Endometrial microvascular endothelial cells (primary cell): Measurements from ENCODE around the gene CNPY1. TPM values are rescaled to one million over a fixed set of nuclear protein-coding genes. Genes with fewer than 3 reads are reported as not detected.

Experiments used
- in situ Hi-C: cut with HindIII; loops from 2 replicates; pipeline ENCODE4 v1.10.0; 2017; ENCODE audit warnings: low sequenced_read_pairs, low pct_unique_long_range_greater_than_20kb; ENCODE audit errors: inconsistent ontology term
- total RNA-seq: library from RNA; depleted of rRNA; stranded (reverse); fragments of >200 nt; gene quantifications from one replicate; pipeline ENCODE4 v1.2.3, GENCODE V29; 2015; ENCODE audit errors: inconsistent ontology term

Gene CNPY1
- total RNA-seq, 1 donor from 2014 or later = not detected

DNA sequence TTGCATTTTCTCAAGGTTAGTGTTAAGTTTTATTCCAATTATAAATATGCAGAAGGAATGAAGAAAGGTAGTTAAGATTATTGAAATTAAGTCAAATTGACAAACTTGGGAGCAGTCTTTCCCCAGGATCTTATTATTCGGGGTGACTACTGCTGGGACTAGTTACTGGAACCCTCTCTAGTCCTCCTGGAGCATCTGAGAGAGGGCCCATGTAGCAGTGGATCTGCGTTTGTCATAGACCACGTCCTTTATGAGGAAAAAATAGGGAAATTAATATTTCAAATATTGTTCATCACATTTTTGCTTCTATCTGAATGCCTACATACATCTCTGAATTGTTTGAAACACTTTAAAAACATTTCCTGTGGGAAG is 41.0 kb downstream of the CNPY1 start:
- in situ Hi-C loops = no loop called here

DNA sequence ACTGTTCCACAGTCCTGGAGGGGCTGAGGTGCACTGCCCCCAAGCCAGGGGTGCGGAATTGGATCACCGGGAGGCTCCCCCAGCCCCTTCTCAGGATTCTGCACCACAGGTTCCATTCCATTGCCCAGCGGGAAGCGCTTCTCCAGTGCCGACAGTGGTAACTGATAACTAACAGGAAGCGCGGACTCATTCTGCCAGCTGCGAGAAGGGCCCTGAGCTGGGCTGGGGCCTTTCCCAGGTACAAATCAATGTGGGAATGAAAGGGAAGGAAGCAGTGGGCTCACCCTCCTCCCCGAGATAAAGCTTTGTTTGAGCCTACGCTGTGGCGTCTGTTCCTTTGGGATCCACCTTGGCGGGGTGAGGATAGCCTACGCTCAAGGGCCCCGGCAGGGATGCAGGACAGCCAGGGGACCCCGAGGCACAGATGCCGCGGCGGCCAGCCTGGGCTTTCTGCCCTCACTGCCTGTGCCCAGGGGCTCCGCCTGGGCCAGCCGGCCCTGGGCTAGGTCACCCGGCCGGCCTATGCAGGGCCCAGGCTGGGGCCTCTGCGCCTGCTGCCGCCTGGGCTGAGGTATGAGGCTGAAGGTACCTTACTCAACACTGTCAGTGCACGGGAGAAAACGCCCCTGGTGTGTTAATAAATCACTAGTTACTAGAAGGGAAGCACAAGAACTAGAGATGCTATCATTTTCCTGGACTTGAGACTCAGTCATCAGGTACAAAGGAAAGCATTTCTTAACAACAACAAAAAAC is 49.0 kb downstream of the CNPY1 start:
- in situ Hi-C loops = no loop called here

DNA sequence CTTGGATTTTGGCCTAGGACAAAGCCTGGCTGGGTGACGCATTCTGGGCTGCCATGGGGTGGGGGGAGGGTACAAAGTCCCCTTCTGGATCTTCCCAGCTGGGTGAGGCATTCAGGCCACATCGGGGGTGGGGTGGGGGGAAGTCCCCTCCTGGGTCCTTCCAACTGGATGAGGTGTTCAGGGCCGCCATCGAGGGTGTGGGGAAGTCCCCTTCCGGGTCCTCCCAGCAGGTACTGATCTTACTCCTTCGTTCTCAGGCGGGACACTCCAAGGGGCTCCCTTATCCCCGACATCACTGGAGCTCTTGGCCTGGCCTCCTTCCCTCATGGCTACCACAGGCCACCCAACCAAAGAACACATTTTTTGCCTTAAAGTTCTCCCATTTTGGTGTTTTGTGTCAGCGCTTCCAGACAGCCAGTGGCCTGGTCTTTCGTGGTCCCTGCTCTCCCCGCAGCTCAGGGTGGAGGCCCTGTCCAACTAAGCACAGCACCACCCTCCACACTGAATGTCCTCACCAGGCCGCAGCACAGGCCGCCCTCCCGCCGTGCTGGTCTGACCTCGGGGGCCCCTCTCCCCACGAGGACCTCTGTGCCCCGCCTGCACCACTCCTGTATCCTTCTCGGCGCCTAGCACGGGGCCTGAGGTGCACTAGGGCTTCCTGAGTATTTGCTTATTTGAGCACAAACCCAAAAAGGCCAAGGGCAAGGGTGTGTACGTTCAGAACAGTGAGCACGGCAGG is 49.9 kb downstream of the CNPY1 start:
- in situ Hi-C loops = no loop called here

DNA sequence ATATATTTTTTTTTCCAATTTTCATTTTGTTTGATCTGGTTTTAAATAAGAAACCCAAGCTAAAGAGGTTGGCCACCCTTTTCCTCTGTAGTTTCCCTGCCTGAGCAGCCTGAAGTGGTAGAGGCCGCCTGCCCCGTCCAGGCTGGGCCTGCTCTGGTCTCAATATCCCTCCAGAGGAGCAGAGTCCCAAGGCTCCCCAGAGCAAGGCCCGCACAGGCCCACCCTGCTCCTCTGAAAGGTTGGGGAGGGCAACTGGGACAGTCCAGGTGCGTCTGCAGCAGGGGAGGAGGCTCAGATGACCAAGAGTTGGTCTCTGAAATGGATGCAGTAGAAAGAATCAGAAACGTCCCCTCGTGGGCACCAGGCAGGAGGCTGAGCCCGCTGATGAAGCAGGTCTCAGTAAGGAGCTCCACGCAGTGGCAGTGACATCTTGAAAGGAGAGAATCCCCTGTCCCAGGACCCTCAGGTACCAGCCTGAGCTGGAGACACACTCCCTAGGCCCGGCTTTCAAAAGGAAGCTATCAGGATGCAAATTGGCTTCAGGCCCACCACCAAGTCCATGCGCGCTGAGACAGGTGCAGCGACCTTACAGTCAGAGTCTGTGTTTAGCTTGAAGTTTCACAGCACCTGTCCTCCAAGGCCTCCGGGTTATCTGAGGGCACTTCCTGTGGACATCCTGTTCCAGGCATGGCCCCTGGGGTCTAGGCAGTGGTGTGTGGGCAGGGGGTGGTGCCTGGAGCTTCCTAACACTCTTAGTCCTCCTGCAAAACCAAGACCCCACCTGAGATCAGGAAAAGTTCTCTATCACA is 50.7 kb downstream of the CNPY1 start:
- in situ Hi-C loops = no loop called here

DNA sequence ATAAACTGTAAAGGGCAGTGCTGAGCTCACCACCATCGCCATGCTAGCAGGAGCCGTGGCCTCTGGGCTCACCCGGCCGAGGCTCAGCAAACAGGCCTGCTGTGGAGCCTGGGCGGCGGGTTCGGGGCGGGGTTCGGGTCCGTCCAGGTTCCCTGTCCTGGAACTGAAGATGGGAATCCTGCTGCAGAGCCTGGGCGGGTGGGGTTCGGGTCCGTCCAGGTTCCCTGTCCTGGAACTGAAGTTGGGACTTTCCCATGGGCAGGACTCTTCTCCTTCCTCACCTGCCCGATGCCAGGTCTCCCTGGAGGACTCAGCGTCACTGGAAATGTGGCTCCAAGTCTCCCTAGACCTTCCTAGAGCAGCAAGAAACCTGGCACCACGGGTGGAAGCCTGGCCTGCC is 51.8 kb downstream of the CNPY1 start:
- in situ Hi-C loops = no loop called here

DNA sequence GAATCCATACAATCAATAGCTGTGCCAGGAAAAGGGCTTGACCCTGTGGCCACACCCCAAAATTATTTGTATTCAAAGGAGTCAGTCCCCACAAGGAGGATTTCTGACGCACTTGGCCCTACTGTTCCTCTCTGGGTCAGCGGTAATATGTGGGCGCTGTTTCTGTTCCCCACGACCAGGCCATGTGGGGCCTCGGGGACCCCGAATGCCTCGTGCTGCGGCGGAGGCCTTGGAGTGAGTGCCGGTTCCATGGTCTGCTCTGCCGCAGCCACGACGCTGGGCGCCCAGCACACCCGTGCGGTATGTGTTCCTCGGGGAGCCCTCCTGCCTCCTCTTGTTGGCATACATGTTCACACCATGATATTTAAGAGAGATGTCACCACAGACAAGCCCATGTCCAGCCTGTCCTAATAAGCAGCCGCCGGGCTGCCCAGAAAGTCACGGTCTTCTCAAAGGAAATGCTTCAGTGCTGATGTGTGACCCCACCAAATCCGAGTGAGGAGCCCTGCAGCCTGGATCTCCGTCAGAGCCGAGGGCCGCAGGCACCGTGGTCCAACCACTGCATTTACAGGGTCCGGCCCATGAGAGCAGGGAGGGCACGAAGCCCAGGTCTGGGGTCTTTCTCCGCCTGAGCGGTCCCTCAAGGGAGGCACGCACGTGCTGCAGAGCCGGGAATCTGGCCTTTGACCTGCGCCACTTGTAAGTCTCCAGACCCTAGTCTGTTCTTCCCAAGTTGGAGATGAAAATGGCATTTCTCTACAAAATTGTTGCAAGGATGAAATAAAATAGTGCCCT is 52.4 kb downstream of the CNPY1 start:
- in situ Hi-C loops = no loop called here

DNA sequence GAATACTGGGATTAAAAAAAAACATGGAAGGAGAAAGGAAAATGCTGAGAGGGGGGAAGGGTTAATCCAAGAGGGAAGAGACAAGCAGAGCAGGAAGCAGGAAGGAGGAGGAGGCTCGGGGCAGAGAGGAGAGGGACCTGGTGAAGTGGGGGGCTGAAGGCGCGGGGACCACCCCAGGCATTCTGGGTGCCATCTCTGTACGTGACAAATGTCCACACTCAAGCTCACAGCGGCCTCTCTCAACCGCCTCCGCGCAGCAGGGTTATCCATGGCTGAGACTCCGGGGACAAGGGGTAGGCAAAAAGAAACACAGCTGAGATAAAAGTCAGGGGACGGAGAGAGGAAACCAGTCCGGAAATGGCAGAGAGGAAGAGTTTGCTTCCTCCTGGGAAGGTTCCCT is 54.5 kb downstream of the CNPY1 start:
- in situ Hi-C loops = no loop called here

DNA sequence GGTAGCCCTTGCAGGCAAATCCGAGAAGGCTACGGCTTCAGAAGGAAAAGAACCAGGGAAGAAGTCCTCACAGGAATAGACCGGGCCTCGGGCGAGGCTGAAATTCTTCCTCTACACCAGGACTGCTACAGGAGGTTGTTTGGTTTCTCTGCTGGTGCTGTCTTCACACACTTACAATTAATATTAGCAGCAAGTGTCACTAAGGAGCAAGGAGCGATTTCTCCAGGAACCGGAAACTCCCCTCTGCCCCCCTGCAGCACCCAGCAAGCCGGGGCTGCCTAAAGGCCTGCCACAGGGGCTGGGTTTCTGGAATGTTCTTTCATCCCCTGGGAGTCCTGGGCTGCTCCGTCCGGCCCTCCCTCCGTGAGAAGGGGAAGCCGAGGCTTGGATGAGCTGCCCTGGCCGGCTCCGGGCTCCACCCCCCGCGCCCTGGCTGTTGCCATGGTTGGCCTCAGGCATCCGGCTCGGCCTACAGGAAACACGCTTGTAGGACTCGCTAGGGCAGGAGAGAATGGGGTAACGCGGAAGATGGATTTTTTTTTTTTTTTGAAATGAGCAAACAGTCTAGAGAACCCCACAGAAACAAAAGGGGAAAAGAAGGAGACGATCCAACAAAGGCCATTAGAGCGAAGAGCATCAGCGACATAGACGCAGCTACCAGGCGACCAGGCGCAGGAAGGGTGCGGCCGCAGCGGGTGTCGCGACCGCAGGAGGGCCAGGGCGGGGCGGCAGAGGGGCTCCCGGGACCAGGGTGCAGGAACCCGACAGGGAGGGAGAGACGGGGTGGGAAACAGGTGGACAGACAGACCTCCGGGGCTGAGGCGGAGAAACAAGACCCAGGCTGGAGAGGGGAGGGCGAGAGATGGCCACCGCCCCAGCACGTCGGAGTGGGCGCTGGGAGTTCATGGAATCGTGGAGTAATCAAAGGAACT is 55.4 kb downstream of the CNPY1 start:
- in situ Hi-C loops = no loop called here

DNA sequence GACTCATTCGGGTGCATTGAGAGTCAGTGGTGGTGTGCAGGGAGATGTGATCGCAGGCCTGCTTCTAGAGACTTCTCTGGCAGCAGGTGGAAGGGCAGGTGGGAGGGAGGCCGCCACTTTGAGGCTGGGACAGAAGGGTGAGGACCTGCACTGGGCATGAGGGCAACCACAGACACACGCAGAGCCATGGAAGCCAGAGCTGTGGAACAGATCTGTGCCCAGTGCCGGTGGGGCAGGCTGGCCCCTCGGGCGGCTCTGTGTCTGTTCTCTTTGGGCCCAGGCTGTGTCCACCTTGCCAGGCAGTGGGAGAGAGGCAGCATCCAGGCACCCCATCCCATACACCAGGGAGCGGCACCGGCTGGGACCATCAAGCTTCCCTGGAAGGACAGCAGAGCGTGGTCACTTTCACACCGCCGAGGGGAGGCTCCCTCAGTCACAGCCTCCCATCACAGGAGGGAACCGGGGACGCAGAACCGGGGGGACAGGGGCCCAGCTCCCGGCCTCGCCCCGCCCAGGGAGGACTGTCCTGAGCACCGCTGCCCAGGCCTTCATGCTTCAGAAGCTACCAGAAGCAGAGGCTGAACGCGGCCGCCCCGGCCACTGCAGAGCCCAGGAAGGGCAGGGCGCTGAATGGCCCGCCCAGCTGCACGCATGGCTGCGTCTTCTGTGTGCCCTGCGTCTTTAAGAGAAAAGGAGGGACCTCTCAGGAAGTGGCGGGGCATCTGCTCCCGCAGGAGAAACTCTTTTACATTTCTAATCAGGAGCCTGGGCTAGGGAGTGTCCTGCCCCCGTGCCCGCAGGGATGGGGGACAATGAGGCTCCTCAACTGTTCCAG is 56.3 kb downstream of the CNPY1 start:
- in situ Hi-C loops = no loop called here

DNA sequence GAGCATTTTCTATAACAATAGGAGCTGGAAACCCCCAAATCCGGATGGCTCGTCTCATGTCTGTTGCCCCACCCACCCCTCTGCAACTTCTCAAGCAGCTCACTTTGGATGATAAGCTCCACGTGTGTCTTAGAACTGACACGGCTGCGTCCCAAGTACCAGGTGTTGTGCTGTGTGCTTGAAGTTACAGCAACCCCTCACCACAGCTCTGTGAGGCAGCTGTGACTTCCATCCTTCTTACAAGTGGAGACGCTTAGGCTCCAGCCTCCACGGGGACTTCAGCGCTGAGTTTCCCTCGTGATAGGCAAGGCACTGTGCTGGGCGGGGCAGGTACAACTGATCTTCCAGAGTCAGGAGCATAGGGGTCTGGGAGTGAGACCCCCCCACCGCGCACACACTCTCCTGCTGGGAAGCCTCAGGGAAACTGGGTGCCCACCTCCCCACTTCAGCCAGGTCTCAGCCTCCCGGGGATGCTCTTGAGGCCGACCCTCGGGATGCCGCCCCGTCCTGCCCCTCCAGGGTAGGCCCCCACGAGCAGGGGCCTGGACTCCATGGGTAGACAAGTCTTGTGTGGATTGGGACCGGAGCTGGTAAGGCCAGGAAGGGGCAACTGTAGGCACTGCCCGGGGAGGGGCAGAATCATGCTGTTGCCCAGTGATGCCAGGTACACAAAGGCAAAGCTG is 57.1 kb downstream of the CNPY1 start:
- in situ Hi-C loops = no loop called here

DNA sequence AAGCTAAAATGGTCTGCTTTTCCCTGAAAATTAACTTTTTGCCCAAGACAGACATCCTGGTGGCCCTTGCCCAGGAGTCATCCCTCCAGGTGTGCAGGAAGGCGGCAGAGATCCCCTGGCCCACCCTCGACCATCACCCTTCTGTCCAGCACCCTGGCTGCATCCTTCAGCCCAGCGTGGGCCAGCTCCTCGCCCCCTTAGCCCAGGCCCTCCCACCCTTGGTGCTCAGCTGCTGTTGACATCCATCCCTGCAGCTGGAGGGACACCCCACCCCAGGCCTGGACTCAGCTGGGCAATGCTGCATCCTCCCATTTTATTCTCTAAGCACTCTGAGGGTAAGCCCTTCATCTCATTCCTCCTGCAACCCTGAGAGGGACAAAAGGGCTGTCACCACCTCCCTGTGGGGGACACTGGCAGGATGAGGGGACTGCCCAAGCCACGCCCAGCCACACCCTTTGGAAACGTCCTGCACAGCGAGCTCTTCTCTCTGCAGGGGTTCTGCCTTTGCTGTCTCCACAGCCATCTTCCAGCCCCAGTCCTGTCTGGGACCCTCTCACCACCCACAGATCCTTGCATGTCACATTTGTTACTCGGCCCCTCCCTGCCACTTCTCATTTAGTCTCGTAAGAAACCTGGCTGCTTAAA is 57.8 kb downstream of the CNPY1 start:
- in situ Hi-C loops = no loop called here

DNA sequence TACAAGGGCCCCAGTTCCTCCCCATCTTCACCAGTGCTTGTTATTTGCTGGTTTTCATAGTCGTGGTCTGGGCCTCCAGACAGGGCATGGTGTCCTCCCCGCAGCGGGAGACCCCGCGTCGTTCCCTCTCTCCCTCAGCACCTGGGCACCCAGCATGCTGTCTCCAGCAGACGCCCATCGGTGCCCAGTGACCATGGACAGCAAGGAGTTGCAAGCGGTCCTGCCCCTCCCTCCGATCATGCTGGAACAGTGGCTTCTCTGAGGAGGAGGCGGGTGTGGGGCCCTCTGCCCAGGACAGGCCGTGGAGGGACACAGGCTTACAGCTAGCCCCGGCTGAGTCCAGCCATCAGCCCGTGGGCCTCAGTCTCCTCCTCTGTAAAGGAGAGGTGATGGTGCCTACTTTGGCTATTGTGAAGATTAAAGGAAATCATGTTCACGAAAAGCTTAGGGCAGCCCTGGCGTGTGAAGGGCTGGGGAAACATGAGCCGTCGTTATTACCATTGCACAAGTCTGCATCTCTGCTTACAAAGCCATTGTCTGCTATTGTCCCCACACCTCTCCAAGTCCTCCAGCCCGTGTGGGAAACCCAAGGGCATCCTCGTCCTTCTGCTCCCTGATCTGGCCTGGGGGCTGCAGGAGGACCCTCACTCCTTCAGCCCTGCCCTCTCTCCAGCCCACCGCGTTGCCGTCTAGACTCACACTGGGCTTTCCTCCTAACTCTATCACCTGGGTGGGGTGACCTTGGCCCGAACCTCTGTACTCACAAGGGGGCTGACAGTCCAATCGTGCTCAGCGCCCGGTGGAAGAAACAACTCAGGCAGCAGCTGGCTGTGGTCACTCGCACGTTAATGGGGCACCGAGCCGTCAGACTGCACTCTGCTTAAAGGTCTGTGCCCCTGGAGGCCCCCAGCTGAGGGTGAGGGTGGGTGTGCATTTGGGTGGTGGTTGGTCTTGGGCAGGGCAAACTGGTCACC is 58.6 kb downstream of the CNPY1 start:
- in situ Hi-C loops = no loop called here

DNA sequence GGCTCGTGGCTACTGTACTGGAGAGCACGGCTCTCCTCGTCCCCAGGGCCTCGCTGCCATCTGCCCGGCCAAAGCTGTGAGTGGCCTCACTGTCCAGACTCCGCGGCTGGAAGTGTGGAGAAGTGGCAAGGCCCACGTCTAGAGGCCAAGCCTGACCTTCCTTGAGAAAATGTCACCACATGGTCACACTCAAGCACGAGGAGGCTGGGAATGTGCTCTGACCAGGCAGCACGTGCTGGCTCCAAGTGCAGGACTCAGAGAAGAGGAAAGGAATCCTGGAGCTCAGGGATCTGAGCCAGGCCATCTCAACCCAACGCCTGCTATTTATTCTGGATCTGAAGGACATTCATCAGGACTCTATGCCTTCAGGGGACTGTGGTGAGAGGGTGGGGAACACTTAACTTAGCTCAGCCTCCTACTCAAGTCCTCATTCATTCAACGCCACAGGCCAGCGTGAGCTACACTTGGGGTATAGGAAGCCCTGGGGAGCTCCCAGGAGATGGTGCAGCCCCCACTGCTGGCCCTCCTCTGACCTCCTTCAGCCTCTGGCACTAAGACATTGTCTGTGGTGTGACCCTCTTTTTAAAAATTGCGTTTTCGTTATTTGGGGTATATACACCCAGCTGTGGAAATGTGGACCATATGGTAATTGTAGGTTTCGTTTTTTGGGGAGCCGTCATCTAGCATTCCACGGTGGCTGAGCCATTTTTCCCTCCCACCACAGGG is 59.4 kb downstream of the CNPY1 start:
- in situ Hi-C loops = no loop called here

DNA sequence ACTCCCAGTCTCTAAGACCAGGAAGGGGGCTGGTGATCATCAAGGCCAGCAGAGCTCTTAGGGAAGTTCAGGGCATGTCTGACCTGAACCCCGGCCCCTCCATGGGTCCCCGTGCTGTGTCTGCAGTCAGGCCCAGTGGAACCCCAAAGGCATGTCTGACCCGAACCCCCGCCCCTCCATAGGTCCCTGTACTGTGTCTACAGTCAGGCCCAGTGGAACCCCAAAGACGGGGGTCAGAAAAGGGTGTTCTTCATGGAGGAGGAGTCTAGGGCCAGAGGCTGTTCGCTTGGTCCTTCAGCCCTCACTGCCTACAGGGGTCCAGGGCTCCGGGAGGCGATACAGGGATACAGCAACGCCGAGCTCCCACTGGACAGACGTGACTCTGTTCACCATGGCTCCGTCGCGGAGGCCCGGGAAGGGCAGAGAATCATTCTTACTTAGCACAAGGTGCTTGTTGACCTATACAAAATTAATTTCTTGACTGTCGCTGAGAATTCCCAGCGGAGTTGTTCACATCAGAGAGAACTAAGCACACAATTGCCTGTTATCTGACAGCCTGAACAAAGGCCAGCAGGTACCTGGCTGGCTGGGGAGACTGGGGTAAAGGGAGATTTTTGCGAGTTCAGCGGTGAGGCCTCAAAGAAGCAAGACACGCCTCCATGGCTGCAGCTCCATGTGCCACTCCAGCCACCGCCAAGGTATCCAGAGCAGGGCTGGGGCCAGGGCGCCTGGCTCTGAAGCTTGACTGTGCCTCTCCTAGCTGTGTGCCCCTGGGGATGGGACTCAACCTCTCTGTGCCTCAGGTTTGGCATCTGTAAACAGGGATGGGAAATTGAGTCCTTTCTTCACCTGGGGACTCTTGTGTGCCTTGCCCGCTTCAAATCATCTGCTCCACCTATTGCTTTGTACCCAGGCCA is 61.6 kb downstream of the CNPY1 start:
- in situ Hi-C loops = no loop called here
